ENCODE results near the gene PTPA.
"Not testable (repeated sequence)": the region's sequence is repeated elsewhere in the genome, so short reads cannot be mapped to it uniquely, and the experiment has no call there.

Gene PTPA

GRCh38 chr9:129194221-129194620 is 83.0 kb downstream of the PTPA start:
- Histone ChIP-seq H3K27me3 (ENCODE audit: insufficient read depth, low read length) (peaks cover 39% of the 10 kb centered on the region), H3K27ac (ENCODE audit: low read depth, low read length) (no peak overlapping the region), H3K9me3 (ENCODE audit: insufficient read depth, low read depth, low read length) (no peaks in the 10 kb centered on the region), H3K4me1 (ENCODE audit: insufficient read depth, low read length) (peaks cover 6% of the 10 kb centered on the region; the same call in 1 of the 2 replicates), H3K4me3 (ENCODE audit: low read length) (no peak overlapping the region), H3K36me3 (ENCODE audit: insufficient read depth, low read length) (no peaks in the 10 kb centered on the region), H3K9ac (ENCODE audit: low read depth, low read length) (no peak overlapping the region)
- WGBS: 70% methylated on average over 3 of the region's 3 CpGs

- H3K9ac ChIP-seq (ENCODE audit: low read depth, low read length): no peak overlapping the region
- H3K27ac ChIP-seq (ENCODE audit: low read depth, low read length): no peak overlapping the region
- H3K27me3 ChIP-seq (ENCODE audit: insufficient read depth, low read length): peaks cover 39% of the 10 kb centered on the region
- no peaks in the 10 kb centered on the region for H3K9me3 ChIP-seq (ENCODE audit: insufficient read depth, low read depth, low read length)
- no peak overlapping the region for H3K4me3 ChIP-seq (ENCODE audit: low read length)
- peaks cover 6% of the 10 kb centered on the region; the same call in 1 of the 2 replicates for H3K4me1 ChIP-seq (ENCODE audit: insufficient read depth, low read length)
- H3K36me3 ChIP-seq (ENCODE audit: insufficient read depth, low read length): no peaks in the 10 kb centered on the region
- WGBS: 86% methylated on average over 10 of the region's 10 CpGs
These were observed 84.4 kb downstream of the PTPA start for GRCh38 chr9:129195606-129196005.

GRCh38 chr9:129197045-129197444 is 85.8 kb downstream of the PTPA start:
- H3K9me3 ChIP-seq (ENCODE audit: insufficient read depth, low read depth, low read length); H3K9ac ChIP-seq (ENCODE audit: low read depth, low read length); H3K4me3 ChIP-seq (ENCODE audit: low read length); H3K27ac ChIP-seq (ENCODE audit: low read depth, low read length); H3K4me1 ChIP-seq (ENCODE audit: insufficient read depth, low read length); H3K36me3 ChIP-seq (ENCODE audit: insufficient read depth, low read length): not testable (repeated sequence)
- H3K27me3 ChIP-seq (ENCODE audit: insufficient read depth, low read length): peaks cover 39% of the 10 kb centered on the region
- WGBS: 94% methylated on average over 6 of the region's 6 CpGs

GRCh38 chr9:129197978-129198318 is 86.7 kb downstream of the PTPA start:
- H3K9me3 ChIP-seq (ENCODE audit: insufficient read depth, low read depth, low read length): no peaks in the 10 kb centered on the region
- WGBS: 64% methylated on average over 8 of the region's 8 CpGs
- H3K4me1 ChIP-seq (ENCODE audit: insufficient read depth, low read length): peaks cover 6% of the 10 kb centered on the region; the same call in 1 of the 2 replicates
- H3K4me3 ChIP-seq (ENCODE audit: low read length): no peak overlapping the region
- H3K27me3 ChIP-seq (ENCODE audit: insufficient read depth, low read length): peaks cover 39% of the 10 kb centered on the region
- H3K27ac ChIP-seq (ENCODE audit: low read depth, low read length): no peak overlapping the region
- H3K36me3 ChIP-seq (ENCODE audit: insufficient read depth, low read length): no peaks in the 10 kb centered on the region
- H3K9ac ChIP-seq (ENCODE audit: low read depth, low read length): no peak overlapping the region
